Activated CD4-positive, alpha-beta T cell treated with anti-CD3 and anti-CD28 coated beads for 24 hours (primary cell): ENCODE measurements around the gene GPX6.
"Not testable (repeated sequence)": the region's sequence is repeated elsewhere in the genome, so short reads cannot be mapped to it uniquely, and the experiment has no call there.

ENCODE experiments used
- DNase-seq, 2 donors: peaks; one replicate each; pipeline ENCODE4 v3.0.0-alpha.2; 2020; ENCODE audit warnings: low read depth in 2 of 2

GPX6 gene

DNA sequence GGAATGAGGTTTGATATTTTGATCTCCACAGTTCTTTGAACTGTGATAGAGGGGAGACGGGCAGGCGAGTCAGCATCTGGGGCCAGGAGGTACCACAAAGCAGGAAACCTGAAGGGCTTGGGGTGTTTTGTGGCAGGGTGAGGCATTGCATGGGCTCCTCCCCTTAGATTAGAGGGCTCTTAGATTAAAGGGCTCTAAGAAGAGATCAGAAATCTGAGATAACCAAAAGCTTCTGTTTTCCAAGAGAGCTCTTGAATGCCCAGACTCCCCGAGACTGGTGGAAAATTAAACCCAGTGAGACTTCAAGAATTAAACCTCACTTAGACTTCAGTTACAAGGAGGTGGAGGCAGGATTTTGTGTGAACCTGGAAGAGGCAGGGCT is 7.6 kb upstream of the GPX6 start:
- DNase-seq: no peak

DNA sequence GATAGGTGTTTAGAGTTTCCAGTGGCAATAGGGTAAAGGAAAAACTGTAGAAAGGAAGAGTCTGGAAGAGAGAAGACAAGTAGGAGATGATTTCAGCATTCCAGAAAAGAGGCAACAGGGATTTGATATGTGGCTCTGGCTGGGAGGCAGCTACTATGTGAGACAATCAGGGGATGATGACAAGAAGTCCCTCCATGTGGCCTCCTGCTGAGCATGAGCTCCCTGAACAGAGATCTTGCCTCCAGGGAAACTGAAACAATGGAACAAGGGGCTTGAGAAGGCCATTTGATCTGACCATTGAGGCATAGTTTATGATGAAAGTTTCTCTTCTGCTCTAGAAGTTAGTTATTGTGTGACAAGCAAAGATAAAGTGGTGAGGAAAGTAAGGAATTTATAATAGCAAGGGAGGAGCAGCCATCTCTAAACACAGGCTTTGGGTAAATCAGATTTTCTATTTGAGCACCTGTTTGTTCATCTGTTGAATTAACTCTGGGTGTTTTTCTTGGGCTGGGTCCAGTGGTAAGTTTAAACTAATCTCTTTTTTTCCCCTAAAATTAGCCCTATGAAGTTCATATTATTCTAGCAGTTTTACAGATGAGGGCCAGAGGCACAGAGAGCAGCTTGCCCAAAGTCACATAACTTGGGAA is 7.1 kb upstream of the GPX6 start:
- no peak for DNase-seq

DNA sequence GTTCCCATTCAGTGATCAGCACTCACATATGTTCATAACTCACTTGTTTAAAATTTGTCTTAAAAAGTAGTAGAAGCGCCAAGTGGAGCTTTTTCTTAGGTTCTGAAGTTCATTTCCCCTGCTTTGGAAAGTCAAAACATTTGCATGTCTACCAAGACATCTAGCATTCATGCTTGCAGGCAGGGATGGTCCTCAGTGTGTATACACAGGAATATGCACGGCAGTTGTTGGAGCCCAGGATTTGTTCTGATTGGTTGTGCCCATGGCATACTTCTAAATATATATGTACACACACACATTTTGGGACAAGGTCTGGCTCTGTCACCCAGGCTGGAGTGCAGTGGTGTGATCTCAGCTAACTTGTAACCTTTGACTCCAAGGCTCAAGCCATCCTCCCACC is 2.4 kb upstream of the GPX6 start:
- no peak for DNase-seq

DNA sequence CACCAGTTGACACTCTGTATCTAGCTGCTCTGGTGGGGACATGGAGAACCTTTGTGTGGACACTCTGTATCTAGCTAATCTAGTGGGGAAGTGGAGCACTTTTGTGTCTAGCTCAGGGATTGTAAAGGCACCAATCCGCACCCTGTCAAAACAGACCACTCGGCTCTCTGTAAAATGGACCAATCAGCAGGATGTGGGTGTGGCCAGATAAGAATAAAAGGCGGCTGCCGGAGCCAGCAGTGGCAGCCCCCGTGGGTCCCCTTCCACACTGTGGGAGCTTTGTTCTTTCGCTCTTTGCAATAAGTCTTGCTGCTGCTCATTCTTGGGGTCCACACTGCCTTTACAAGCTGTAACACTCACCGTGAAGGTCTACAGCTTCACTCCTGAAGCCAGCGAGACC is 3.2 kb downstream of the GPX6 start:
- DNase-seq: not testable (repeated sequence)

DNA sequence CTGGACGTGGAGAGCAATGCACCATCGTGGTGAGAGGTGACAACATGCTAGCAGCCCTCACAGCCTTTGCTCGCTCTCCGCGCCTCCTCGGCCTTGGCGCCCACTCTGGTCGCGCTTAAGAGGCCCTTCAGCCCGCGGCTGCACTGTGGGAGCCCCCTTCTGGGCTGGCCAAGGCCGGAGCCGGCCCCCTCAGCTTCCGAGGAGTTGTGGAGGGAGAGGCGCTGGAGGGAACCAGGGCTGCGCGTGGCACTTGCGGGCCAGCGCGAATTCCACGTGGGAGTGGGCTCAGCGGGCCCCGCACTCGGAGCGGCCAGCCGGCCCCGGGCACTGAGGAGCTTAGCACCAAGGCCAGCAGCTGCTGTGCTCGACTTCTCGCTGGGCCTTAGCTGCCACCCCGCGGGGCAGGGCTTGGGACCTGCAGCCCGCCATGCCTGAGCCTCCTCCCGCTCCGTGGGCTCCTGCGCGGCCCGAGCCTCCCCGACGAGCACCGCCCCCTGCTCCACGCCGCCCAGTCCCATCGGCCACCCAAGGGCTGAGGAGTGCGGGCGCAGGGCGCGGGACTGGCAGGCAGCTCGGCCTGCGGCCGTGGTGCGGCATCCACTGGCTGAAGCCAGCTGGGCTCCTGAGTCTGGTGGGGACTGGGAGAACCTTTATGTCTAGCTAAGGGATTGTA is 3.8 kb downstream of the GPX6 start:
- DNase-seq: no peak

DNA sequence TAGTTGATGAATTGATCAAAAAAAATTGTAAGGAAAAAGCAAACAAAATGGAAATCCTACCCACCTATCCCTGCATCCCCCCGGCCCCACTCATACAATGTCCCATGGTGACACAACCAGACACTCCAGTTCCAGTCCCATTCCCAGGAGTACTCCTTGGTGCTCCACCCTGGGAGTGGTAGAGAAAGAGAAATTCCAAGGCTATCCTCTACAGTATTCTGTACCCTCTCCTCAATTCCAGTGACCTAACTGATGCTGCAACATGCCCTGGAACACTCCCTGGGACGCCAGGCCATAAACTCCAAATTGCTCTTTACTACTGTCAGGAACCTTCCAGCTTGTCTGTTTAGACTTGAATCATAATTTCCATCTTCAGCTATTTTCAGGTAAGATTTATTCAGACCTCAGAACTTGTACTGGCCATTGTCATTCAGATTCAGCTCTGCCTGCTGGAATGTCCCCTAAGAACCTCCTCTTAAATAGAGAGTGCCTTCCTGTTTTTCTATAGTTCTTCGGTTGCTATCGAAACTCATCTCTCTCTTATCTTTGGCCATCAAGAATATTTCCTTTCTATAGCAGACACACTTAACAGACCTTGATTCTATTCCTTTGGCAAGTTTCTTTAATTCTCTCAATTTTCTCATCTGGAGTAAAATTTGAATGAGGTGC is 8.7 kb downstream of the GPX6 start:
- DNase-seq: no peak

DNA sequence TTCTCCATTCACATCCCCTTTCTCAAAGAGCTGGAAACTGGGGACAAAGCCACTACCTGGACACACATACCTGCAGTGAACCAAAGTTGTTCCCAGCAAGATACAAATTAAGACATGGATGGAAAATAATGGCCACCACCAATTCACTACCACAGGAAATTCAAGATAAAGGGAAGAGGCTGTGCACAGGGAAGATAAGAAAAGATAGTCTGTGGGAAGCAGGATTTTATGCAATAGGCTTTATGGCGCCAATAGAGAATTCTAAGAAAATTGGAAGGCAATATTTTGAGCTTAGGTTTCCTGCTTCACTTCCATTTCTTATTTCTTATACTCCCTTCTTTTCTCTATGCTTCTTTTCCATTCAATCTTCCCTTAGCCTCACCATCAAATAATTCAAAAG is 9.9 kb downstream of the GPX6 start:
- no peak for DNase-seq

DNA sequence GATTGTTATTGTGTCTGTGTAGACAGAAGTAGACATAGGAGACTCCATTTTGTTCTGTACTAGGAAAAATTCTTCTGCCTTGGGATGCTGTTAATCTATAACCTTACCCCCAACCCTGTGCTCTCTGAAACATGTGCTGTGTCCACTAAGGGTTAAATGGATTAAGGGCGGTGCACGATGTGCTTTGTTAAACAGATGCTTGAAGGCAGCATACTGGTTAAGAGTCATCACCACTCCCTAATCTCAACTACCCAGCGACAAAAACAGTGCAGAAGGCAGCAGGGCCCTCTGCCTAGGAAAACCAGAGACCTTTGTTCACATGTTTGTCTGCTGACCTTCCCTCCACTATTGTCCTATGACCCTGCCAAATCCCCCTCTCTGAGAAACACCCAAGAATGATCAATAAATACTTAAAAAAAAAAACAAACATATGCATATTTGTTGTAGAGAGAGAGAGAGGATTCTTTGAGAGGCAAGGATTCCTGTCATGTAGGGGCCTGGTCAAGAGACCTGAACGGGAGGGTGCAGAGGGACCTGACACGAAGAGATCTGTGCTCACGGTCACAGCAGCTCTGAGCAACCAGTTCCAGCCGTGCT is 12.8 kb downstream of the GPX6 start:
- not testable (repeated sequence) for DNase-seq

DNA sequence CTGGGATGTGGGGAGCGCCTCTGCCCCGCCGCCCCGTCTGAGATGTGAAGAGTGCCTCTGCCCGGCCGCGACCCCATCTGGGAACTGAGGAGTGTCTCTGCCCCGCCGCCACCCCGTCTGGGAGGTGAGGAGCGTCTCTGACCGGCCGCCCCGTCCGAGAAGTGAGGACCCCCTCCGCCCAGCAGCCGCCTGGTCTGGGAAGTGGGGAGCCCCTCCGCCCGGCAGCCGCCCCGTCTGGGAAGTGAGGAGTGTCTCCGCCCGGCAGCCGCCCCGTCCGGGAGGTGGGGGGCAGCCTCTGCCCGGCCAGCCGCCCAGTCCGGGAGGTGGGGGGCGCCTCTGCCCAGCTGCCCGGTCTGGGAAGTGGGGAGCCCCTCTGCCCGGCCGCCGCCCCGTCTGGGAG is 13.5 kb downstream of the GPX6 start:
- DNase-seq: not testable (repeated sequence)

DNA sequence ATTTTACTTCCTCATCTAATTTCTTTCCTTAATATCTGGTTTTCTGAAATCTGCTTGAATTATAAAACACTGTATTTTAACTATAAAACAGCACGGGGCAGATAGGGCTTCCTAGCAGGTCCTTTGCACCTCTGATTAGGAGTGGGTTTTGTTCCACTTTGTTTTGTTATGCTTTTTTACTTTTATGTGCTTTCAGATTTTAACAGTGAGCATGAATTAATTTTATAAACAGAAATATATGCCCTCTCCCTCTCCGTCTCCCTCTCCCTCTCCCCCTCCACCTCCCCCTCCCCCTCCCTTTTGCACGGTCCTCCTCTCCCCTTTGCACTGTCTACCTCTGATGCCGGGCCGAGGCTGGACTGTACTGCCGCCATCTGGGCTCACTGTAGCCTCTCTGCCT is 14.3 kb downstream of the GPX6 start:
- no peak for DNase-seq

DNA sequence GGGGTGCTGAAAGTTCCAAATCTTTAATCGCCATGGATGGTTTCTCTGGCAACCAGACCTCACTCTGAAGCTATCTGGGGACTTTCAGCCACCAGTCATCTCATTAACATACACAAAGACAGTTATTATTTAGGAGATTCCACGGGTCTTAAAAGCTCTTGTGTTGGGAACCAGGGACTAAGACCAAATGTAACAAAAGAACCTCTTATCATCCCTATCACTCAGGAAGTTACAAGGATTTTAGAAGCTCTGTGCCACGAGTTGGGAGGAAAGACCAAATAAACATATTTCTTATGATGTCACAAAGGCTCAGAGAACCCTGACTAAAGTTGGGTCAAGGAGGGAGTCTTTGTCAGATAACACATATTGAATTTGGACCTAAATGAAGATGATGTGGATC is 17.7 kb downstream of the GPX6 start:
- no peak for DNase-seq

DNA sequence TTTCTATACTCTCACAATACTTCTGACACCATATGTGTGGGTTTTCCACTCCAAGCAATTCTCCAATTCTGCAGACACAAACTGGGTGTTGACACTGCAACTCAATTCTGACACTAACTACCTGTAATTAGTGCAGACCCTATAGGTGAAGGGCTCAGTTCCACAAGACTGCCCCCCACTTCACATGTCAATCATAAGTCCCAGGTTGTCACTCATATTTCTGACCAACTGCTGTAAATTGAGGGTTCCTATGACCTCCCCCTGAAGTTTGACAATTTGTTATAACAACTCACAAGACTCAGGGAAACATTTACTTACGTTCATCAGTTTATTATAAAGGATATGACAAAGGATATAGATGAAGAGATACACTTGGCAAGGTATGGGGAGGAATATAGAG is 18.3 kb downstream of the GPX6 start:
- no peak for DNase-seq

DNA sequence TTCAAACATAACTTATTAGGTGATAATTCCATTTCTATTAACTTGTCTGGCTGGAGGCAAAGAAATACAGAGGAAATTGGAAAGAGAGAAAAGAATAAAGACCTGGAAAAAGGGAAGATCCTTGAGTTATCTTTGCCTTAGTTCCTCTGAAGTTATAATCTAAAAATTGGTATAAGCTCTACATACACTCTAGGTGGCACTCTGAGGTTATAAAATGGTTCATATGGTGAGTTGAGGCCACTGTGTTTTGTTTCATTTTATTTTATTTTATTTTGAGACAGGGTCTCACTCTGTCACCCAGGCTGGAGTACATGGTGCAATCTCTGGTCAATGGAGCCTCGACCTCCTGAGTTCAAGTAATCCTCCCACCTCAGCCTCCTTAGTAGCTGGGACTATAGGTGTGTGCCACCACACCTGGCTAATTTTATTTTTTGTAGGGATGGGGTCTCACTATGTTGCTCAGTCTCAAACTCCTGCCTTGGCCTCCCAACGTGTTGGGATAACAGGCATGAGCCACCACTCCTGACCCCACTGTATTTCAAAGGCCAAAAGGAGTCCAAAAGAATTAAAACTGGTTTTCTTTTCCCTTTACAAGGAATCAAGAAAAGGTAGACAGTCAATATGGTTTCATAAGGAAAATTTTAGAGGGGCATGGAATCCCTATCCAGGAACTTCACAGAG is 19.4 kb downstream of the GPX6 start:
- no peak for DNase-seq

DNA sequence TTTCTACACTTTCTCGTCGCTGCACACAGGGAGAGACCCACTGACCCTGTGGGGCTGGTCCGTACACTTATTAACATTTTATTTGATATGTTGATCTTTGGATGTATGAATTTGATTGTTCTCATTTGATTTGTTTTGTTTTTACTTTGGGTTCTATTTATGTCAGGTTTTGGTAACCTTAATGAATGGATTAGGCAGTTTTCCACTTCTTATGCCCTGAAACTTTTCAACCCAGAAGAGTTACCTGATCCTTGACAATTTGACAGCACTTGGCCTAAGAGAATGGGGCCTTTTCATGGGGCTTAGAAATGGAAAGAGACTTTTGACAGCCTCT is 23.6 kb downstream of the GPX6 start:
- DNase-seq: no peak

DNA sequence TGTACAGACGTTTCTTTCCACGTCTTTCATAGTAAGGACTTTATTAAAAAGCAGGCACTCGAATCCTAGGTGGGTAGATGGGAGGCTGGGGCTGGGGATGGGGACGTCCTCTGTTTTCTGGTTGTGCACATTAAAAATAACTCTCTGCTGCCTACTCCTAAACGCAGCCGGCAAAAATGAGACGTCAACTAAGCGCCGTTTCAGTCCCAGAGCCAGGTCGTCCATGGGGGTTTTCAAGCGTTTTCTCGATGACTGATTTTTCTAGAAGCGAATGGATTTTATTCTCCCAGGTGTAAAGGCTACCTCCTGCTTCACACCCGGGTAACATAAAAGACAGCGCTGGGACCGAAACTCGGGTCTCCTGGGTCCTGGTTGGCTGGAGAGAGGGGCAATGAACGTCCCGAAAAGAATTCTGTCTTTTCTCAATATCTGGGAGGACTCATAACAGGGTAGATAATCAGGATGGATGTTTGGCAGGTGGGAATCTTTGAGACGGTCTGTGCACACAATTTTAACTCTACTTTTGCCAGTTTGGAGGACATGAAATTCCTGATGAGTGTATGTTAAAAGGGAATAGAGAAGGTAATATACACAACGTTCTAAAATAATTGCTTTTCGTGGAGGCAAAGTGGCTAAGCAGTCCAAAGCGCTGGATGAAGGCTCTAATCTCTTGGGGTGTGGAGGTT is 25.2 kb downstream of the GPX6 start:
- DNase-seq: no peak

DNA sequence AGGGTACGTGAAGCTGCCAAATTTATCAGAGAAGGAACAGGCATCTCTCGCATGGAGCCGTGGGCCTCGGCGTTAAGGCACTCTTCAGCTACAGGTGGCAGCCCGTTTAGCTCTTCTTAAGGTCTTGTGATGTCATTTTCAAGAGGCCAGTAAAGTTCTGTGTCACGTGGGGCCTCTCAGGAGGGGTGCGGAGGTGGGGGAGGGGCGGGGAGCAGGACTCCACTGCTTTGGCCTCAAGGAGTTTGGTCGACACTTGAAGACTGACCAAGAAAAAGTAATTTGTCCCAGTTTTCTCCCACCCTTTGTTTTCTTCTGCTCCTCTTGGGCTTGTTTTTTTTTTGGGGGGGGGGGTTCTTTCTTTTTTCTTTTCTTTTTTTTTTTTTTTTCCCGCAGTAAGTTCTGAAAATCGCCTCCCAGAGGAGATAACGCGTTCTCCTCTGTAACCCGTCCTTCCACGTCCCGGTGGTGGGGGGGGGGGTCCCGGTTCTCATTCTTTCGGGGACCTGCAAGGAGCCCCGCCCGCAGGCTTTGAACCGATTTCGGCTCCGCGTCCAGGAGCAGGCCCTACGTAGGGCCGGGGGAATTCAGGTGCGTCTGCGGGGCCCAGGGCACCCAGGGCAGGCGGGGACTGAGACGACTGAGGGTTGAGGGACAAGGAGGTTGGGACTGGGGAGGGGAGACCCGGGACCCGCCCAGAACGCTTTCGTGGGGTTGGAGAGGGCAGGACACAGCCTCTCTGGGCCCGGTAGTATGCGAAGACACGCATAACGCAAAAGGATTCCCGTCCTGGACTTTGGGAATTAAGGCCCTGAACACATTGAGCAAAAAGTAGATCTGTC is 26.0 kb downstream of the GPX6 start:
- DNase-seq: peak; percentile 8 to 39

DNA sequence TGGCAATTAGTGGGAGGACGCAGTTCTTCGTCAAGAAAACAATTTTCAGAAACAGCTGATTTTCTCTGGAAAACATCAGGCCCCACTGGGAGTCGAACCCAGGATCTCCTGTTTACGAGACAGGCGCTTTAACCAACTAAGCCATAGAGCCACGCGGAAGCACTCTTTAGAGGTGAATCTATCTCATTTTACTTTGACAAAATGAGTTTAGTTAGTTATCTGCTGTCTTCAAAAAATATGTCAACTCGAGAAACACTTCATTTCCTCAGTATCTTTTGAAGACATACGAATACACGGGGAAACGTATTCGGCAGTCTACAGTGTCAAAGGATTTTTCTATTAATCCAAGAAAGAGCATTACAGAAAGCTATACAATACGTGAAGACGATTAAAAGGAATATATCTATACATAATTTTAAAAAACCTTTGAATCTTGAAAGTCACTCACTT is 26.7 kb downstream of the GPX6 start:
- peak; percentile 25 to 34 for DNase-seq

DNA sequence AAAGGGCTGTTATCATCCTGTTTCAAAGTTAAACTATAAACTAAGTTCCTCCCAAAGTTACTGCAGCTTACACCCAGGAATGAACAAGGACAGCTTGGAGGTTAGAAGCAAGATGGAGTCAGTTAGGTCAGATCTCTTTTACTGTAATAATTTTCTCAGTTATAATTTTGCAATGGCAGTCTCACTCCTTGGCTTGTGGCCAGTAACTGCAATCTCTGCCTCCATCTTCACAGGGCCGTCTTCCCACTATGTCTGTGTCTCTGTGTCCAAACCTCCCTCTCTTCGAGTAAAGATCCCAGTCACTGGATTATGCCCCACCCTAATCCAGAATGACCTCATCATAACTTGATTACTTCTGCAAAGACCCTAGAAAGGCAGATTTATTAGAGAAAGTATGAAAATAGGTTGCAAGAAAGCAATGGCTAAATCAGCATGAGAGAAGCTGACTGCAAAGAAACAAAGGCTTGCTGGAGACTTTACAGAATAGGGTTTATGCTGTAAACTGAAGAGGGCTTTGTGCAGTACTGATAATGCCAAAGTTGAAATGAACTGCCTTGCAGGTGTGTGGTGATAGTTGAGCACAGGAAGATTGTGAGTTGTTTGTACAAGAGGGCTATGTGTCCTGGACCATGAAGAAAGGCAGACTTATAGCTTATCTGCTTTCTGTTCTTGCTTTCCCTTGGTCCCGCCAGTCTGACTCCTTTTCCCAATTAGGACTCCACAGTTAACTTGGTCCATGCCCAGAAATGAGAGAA is 28.4 kb downstream of the GPX6 start:
- no peak for DNase-seq

DNA sequence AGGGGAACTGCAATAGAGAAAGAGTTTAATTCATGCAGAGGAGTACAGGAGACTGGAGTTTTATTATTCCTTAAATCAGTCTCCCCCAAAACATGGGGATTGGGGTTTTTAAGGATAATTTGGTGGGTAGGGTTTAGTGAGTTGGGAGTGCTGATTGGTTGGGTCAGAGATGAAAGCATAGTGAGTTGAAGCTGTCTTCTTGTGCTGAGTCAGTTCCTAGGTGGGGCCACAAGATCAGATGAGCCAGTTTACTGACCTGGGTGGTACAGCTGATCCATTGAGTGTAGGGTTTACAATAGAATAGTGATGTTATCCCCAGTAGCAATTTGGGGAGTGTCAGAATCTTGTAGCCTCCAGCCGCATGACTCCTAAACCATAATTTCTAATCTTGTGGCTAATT is 29.1 kb downstream of the GPX6 start:
- DNase-seq: no peak

DNA sequence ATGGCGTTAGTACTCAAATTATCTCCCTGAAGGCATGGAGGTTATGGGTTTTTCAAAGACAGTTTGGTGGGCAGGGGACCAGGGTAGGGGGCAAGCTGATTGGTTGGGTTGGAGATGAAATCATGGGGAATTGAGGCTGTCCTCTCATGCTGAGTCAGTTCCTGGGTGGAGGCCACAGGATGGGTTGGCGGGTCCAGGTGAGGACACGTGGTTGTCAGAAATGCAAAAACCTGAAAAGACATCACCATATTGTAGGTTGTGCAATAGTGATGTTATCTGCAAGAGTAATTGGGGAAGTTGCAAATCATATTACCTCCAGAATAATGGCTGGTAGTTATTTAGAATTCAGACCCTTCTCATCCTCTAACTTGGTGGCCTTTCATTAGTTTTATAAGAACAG is 30.1 kb downstream of the GPX6 start:
- DNase-seq: no peak
